Measurements from ENCODE around the gene FAM131C.
"Not testable (repeated sequence)": the region's sequence is repeated elsewhere in the genome, so short reads cannot be mapped to it uniquely, and the experiment has no call there.

The FAM131C gene

DNA sequence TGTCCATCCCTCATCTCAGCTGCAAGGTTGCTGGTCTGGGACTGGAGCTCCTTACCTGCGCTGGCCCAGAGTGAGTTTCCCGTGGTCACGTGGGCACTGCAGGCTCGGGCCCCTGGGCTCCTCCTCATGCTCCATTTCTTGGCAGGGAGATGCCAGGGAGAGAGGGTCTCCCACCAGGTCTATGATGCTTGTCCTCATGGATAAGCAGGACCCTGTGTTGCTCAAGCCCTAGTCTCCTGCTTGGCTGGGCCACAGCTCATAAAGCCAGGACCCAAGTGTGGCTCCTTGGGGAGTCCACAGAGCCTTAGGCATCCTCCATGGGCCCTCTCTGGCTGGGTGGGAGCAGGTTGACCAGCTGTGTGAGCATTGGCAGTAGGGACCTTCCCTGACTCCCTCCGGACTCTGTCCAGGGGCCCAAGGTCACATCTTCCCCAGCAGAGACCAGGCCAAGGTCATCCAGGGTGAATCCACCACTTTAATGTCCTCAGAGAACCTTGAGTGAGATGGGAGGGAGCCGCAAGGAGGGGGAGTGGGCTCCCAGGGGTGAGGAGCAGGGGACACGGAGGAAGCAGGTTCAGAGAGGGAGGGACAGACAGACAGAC is 16.0 kb downstream of the FAM131C start:
- not testable (repeated sequence) for DNase-seq

DNA sequence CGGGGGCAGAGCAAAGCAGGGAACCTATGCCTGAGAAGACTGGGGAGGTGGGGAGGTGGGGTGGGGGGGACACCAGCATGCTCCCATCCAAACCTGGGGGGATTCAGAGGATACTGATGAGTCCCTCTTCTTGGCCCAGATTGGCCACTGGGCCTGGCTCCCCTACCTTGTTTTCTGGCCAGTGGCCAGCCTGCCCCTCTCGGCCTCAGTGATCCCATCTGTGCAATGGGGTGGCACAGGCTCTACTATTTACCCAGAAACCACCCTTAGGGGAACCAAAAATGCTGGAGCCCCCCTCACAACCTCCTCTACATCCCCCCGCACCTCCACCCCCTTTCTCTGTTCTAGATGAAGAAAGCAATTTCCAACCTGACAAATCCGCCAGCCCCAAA is 16.9 kb downstream of the FAM131C start:
- not testable (repeated sequence) for DNase-seq

DNA sequence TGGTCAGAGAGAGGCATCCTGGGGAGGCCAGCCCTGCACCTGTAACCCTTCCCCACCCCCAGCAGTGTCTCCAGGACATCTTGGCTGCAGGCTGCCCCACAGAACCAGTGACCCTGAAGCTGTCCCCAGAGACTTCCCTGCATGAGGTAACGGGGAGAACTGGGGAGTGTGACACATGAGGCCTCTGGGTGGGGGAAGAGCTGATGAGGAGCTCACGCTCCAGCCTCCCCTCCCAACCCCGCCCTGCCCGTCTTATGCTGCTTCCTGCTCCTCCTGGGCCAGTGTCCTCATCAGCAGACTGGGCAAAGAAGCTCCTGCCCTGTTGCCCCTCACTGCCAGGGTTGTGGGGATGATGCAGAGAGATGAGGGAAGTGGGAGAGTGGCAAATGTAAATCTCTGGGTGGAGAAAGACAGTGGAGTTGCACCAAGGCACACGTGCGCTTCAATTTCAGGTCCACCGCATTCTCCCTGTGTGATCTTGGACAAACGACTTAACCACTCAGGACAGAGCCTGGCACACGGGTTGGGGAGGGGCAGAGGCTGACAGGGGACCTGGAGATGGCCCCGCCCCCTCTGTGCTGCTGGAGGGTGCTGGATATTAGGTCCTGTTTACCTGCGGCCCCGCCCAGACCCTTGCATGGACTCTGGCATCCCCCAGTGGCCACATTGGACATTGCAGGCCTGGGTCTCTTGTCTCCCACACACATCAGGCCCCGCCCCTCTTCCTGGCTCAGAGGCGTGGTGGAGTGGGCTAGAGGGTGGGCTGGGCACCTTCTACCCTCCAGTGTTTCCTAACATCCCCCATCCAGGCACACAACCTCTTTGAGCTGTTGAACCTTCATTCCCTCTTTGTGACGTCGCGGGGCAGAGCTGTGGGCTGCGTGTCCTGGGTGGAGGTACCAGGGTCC is 17.6 kb downstream of the FAM131C start:
- peak; percentile 77 for DNase-seq

DNA sequence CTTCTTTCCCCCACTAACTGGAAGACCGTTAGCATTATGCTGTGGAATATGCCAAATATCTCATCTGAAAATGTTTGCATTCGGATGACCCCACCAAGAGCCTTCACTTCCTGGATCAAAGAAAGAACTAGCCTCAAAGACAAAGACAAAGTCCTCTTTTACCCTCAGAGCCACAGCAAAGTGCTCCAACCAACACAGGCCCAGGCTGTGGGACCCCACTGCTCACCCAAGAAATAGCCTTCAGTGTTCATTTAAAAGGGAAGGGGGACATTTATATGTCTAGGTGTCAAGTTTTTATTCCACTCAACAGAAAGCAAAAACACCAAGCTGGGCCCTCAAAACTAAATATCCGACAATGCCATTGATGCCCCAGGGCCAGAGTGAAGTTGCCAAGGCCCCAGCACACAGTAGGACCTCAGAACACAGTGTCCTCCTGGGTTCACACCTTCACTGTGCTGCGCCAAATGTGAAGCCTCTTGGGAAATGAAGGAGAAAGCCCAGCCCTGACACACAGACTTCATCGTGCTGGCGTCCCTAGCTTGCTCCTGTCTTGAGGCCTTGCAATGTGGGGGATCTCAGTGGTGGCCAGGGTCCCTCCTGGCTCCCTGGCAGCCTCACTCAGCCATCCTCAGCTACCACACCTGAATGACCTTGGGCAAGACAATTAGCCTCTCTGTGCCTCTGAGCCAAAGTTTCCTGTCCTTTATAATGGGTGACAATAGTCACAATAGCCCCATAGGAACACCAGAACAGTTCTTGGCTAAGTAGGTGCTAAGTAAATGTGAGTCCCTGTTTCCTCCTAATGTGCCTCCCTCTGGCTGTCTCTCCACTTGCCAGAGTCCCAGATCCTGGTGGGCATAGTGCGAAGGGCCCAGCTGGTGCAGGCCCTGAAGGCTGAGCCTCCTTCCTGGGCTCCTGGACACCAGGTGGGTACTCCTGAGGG is 18.6 kb downstream of the FAM131C start:
- no peak for DNase-seq

DNA sequence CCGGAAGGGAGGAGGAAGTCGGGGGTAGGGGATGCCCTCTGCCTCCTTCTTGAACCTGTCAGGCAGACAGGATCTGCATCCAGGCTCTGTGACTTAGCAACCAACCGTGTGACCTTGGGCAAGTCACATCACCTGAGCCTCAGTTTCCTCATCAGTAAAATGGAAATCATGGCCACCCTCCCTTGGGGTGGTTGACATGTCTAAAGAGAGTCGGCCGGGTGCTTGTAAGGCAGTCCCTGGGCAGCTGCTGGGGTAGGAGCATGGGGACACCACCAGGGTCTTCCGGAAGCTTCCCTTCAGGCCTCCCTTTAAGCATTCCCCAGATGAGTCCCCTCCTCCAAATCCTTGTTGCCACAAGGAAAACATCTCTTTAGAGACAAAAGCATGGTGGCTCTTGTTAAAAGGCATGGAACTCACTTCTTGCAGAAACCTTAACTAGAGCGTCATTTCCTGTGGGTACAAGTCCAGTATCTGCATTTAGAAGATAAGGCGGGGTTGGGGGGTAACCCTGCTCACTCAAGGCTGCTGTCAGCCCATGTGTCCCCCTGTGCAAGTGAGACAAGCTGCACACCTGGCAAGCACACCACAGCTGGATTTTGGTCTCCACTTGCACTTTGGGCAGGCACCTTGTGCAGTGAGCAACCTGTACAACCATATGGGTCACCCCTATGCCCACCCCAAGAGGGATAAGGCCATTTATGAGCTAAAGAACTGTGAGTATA is 19.5 kb downstream of the FAM131C start:
- DNase-seq = no peak

DNA sequence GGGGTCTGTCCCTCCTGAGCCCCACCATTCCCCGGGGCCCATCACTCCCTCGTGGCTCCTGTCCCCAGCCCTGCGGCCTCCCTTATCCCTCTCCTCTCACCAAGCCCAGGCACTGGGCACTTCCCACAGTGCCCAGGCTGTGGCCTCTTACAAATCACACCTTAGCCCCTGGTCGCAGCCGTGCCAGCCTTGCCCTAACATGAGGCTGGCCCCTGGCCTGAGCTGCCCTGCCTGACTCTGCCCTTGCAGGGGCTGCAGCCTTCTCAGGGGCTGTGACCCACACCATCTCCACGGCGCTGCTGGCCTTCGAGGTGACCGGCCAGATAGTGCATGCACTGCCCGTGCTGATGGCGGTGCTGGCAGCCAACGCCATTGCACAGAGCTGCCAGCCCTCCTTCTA is 21.5 kb downstream of the FAM131C start:
- not testable (repeated sequence) for DNase-seq

DNA sequence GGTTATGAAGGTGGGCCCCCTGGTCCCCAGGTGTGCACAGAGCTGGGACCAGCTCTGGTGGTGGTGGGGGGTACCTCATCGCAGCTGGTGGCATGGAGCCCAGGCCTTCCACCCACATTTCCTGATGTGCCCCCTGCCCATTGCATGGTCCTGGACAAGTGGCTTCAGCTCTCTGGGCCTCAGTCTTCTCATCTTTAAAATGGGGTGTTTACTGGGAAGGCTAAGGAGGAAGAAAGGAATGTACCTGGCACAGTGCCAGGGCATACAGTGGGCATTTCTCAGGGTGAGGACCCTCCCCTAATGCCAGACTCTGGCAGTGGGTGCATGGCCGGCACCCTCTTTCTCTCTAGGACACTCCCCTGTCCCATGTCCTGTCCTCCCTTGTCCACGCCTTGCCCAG is 22.4 kb downstream of the FAM131C start:
- DNase-seq = no peak

DNA sequence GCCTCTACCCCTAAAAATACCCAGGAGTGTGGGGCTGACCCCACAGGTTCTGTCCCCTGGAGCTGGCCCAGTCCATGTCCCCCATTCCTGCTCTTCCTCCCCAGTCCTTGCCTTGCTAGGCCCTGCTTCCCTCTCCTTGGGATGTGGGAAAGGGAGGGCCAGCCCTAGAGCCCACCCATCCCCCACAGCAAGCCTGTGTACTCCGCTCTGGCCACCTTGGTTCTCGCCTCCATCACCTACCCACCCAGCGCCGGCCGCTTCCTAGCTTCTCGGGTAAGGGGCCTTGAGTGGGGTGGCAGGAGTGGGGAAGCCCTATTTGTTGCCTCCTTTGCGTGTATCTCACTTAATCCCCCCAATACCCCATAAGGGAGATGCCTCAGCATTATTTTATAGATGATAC is 23.1 kb downstream of the FAM131C start:
- DNase-seq = no peak

DNA sequence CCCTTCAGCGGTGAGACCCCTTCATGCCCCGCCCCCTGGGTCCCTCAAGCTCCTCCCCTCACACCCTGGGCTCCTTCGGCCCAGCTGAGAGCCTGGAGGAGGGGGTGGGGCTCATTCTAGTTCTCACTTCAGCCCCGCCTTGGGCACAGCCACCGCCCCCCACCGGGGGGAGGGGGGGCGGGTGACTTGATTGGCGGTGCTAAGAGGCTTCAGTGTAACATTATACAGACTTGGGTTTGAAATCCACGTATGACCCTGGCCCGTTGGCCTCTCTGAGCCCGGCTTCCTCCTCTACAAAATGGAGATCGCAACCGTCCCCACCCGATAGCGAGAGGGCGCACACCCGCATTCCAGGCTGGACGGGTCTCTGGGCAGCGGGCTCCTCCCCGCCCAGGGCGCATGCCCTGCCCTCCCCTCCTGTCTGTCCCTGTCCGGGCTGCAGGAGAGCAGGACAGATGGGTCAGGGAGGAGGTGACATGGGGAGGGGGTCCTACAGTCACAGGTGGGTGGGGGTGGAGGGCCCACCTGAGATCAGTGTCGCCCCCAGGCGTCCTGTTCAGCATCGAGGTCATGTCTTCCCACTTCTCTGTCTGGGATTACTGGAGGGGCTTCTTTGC is 24.8 kb downstream of the FAM131C start:
- peak; percentile 44 for DNase-seq

DNA sequence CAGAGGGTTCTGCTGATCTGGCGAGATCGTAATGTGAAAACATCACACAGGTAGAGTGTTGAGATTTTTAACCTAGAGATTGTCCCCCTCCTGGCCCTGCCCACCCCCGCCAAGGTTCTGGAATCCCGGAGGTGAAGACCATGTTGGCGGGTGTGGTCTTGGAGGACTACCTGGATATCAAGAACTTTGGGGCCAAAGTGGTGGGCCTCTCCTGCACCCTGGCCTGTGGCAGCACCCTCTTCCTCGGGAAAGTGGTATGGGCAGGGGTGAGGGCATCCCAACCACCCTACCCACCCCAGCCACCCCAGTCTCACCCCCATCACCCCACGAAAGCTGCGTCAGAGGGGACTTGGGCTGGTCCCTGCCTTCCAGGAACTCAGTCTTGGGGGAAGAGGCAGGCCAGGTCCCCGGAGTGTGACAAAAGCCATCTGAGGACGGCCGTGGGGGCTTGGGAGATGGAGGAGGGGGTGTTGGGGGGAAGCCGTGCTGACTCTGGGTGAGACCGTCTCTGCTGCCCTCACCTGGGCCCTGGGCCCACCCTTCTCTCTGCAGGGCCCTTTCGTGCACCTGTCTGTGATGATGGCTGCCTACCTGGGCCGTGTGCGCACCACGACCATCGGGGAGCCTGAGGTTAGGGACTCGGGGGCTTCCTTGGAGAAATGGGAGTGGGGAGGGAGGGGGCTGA is 25.5 kb downstream of the FAM131C start:
- DNase-seq = no peak

DNA sequence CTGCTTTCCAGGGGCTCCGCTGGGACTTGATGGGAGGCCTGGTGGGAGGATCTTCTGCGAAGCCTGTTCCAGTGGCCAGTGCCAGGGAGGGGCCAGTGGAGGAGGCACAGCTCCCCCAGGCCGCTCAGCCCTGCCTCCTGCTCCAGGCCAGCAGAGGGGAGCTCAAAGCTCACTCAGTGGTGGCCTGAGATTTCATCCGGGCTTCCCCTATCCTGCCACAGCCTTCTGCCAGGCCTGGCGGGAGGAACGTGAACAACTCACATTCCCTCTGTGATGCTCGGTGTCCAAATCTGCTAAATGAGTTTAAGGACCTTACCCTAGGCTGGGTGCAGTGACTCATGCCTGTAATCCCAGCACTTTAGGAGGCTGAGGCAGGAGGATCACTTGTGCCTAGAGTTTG is 26.6 kb downstream of the FAM131C start:
- no peak for DNase-seq

DNA sequence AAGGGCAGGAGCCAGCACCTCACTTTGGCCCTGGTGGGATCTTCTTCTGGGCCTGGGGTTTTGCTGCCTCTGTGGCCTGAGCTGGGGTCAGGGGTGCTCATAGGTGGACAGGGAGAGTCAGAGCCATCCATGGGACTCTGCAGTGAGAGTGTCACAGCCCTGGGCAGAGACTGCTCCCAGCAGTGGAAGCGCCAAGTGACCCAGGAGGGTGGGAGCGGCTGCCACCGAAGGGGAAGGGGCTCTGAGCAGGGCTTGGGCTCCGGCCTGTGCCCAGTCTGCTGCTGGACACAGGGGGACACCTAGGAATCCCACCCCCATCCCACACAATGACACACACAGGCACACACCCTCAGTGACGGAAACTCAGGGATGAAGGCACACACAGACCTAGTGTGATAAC is 29.5 kb downstream of the FAM131C start:
- no peak for DNase-seq

DNA sequence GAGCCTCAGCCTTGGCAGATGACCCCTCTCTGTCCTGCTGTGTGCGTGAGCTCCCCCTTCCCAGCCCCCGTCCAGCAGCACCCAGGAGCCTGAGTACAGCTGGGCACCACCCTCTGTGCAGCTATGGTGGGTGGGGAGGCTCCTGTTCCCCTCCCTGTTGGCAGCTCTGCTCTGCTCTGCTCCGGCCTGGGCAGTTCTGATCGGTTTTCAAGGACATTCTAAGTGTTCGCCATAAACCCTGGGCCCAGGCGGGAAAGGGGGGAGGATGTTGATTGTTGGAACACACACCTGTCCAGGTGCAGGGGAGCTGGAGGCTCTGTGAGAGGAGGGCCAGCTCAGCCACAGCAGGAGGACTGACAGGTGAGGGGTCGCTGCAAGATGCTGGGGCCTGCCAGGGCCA is 29.9 kb downstream of the FAM131C start, which contains the start of gene CLCNKB:
TSS of gene CLCNKB (plus strand) at position 262 of the 400 bp plus-strand sequence. CDS start 711 bp downstream, outside the sequence.
- no peak for DNase-seq

DNA sequence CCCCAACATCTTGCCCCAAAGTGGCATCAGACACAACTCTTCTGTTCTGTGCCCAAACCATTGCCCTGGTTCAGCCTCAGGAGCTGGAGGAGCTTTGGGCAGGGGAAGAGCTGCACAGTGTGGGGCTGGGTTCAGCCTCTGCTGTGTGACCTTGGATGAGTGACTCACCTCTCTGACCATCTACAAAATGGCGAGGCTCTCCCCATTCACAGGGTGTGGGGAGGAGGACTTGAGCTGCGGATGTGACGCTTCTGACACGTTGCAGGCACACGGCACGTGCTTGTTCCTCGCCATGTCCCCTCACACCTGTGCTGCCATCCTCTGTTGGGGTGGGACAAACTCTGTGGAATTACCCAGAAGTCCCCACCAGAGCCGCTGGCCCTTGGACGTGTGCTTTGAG is 30.8 kb downstream of the FAM131C start:
- not testable (repeated sequence) for DNase-seq

DNA sequence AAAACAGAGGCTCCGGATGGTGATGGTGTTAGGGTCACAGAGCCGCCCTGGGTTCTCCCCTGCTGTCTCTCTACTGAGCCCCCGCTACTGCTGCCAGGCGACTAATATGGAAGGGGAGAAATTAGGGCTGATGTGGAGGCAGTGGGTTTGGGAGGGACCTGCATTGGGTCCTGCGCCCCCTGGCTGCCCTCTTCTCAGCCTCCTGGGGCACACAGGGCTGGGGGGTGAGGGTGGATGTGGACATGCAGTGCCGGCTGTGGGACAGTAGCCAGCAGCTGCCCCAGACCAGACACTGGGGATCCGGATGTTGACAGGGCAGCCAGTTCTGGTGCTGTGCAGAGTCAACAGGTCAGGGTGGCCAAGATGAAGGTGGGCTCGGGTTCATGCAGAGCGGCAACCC is 31.4 kb downstream of the FAM131C start:
- DNase-seq = no peak

DNA sequence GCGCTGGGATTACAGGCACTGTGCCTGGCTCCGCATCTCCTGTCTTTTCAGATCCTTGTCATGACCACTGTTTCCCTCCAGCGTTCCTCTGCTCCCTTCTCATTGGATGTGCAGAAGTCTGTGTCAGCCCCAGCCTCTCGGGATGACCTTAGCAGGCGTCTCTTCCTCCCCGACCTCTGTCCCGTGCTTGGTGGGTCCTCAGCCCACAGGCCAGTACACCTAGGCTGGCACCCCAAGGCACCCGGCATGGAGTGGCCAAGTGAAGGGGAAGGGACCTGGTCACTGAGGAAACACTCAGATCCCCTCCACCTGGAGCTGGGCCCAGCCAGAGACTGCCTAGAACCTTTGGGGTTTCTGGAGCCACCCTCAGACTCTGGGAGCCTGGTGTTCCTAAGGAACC is 32.3 kb downstream of the FAM131C start:
- no peak for DNase-seq

DNA sequence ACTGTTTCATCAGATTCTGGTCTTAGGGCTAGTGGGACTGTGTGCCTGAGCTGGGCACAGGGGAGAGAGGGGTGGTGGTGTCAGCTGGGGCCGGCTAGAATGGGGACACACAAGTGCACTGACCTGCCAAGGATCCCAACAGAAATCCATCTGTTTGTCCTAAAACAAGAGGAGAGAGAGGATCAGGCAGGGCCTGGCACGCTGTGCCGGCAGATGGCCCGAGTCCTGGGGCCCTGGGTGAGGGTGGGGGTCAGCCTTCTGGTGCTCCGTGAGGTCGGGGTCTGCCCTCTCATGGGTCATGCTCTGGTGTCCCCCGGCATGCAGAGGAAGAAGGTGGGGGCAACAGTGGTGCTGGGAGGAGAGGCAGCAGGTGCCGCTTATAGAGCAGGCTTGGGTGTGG is 33.6 kb downstream of the FAM131C start:
- DNase-seq = not testable (repeated sequence)

DNA sequence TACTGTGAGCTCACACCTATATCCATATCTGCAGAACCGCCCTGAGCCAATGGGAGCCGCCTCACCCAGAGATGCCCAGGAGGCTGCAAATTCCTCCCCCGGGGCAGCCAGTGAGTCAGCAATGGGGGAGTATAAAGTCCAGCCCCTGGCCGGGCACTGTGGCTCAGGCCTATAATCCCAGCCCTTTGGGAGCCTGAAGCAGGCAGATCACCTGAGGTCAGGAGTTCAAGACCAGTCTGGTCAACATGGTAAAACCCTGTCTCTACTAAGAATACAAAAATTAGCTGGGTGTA is 34.9 kb downstream of the FAM131C start:
- no peak for DNase-seq

DNA sequence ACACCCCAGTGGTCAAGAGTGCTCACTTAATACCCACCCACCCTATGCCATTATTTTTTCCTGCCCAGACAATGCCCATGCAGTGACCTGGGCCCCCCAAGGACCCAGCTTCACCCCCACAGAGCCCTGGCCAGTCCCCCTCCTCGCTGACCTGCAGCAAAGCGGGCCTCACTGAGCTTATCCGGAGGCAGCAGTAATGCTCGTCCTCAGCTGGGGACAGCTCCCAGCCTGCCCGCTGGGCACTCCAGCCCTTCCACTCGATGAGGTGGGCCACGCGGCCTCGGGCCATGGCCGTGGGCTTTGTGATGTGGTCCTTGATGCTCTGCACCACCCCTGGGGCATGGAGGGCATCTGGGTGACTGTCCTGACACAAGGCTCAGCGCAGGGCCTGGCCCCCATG is 37.0 kb downstream of the FAM131C start:
- not testable (repeated sequence) for DNase-seq

DNA sequence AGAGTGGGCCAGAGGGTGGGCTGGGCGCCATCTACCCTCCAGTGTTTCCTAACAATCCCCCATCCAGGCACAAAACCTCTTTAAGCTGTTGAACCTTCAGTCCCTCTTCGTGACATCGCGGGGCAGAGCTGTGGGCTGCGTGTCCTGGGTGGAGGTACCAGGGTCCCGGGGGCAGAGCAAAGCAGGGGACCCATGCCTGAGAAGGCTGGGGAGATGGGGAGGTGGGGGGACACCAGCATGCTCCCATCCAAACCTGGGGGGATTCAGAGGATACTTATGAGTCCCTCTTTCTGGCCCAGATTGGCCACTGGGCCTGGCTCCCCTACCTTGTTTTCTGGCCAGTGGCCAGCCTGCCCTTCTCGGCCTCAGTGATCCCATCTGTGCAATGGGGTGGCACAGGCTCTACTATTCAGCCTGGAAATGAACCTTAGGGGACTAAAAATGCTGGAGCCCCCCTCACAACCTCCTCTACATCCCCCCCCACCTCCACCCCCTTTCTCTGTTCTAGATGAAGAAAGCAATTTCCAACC is 40.3 kb downstream of the FAM131C start:
- not testable (repeated sequence) for DNase-seq

DNA sequence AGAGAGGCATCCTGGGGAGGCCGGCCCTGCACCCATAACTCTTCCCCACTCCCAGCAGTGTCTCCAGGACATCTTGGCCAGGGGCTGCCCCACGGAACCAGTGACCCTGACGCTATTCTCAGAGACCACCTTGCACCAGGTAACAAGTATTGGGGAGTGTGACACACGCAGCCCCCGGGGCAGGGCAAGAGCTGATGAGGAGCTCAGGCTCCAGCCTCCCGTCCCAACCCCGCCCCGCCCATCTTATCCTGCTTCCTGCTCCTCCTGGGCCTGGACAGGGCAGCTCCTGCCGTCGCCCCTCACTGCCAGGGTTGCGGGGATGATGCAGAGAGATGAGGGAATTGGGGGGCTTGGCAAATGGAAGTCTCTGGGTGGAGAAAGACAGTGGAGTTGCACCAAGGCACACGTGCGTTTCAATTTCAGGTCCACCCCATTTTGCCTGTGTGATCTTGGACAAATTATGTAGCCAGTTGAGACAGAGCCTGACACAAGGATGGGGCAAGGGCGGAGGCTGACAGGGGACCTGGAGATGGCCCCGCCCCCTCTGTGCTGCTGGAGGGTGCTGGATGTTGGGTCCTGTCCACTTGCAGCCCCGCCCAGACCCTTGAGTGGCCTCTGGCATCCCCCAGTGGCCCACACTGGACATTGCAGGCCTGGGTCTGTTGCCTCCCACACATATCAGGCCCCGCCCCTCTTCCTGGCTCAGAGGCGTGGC is 40.9 kb downstream of the FAM131C start:
- peak; percentile 64 for DNase-seq

All from activated naive CD4-positive, alpha-beta T cell treated with anti-CD3 and anti-CD28 coated beads, Interleukin-2, amount 50 U/mL, for 16 hours (primary cell).